Activated naive CD4-positive, alpha-beta T cell treated with anti-CD3 and anti-CD28 coated beads, Interleukin-2, amount 50 U/mL, for 24 hours (primary cell): ENCODE measurements around the gene MYPN.

Source experiments
- H3K27ac Mint-ChIP-seq: one replicate; pipeline ENCODE4 v1.8.0; 2021; ENCODE audit warnings: mild to moderate bottlenecking, mixed read lengths
- H3K27me3 Mint-ChIP-seq: one replicate; pipeline ENCODE4 v1.8.0; 2021; ENCODE audit warnings: mixed read lengths
- H3K36me3 Mint-ChIP-seq: one replicate; pipeline ENCODE4 v1.8.0; 2021; ENCODE audit warnings: mixed read lengths
- H3K4me1 Mint-ChIP-seq: one replicate; pipeline ENCODE4 v1.8.0; 2021; ENCODE audit warnings: mixed read lengths
- H3K4me3 Mint-ChIP-seq: one replicate; pipeline ENCODE4 v1.8.0; 2021; ENCODE audit warnings: mild to moderate bottlenecking, mixed read lengths
- H3K9me3 Mint-ChIP-seq: one replicate; pipeline ENCODE4 v1.8.0; 2021; ENCODE audit warnings: mixed read lengths

MYPN gene

DNA sequence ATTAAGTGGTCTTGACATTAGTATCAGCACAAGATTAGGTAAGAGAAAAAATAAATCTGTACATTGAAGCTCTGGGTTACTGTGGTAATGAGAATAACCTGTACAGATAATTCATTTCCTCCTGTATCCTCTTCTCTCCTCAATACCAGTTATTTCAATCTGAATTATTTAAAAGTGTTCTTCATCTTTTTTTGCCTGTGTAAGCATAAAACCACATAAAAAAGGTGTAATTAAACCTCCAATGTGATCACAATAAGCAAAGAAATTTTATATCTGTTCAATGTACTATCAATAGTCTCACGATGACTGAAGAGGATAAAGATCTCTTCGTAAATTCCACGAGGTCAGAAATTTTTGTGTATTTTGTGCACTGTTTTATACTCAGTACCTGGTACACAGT, 1.2 kb upstream of the MYPN start:
- Mint-ChIP-seq H3K4me3 (no peak overlapping the region), H3K27me3 (peaks cover 2% of the 10 kb centered on the region), H3K36me3 (no peaks in the 10 kb centered on the region), H3K4me1 (no peaks in the 10 kb centered on the region), H3K9me3 (no peaks in the 10 kb centered on the region), H3K27ac (no peak overlapping the region)

DNA sequence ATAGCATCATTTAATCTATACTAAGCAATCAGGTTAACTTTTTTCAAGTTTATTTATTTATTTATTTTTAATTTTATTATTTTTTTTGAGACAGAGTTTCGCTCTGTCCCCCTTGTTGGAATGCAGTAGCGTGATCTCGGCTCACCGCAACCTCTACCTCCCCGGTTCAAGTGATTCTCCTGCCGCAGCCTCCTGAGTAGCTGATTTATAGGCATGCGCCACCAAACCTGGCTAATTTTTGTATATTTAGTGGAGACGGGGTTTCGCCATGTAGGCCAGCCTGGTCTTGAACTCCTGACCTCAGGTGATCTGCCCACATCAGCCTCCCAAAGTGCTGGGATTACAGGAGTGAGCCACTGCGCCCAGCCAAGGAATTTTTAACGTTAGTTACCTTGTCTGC, 635 bp upstream of the MYPN start:
- no peak overlapping the region for H3K4me3 Mint-ChIP-seq
- no peaks in the 10 kb centered on the region for H3K9me3 Mint-ChIP-seq
- H3K36me3 Mint-ChIP-seq = no peaks in the 10 kb centered on the region
- peaks cover 2% of the 10 kb centered on the region for H3K27me3 Mint-ChIP-seq
- no peaks in the 10 kb centered on the region for H3K4me1 Mint-ChIP-seq
- H3K27ac Mint-ChIP-seq = no peak overlapping the region

DNA sequence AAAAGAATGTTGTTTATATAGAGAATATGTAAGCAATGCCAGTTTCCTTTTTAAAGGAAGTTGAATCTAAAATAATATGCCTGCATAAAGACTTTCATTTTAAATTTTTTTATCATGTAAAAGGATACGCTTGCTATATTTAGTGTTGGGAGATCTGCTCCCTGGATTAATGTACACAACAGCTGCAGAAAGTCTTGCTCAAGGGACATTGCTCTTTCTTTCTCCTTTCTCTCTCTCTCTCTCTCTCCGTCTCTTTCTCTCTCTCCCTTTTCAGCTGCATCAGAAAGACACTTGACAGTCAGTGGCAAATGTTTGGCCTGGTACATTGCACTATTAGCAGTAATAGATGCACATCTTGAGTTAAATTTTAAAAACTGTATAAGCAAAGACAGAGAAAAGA, 739 bp downstream of the MYPN start:
- Mint-ChIP-seq H3K36me3 (no peaks in the 10 kb centered on the region), H3K27me3 (peaks cover 2% of the 10 kb centered on the region), H3K4me3 (no peak overlapping the region), H3K27ac (no peak overlapping the region), H3K9me3 (no peaks in the 10 kb centered on the region), H3K4me1 (no peaks in the 10 kb centered on the region)

DNA sequence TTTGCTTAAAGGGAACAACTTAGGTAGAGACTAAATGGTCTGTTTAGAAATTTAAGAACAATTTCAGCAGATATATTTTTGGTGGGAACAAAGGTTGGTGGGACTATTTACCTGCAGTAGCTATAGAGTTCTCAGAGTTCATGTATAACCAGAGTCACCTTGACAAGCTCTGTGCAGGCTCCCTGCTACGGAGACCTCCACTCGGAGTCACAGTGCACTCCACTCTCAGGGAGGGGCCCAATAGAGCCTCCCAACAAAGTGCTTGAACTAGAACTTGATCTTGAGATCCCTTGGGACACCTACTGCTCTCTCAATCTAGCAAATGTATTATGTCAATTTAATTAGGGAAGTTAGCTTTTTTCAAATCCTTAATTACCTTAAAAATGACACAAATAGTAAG, 2.3 kb downstream of the MYPN start:
- Mint-ChIP-seq H3K27ac (no peak overlapping the region), H3K4me1 (no peaks in the 10 kb centered on the region), H3K36me3 (peaks cover 2% of the 10 kb centered on the region), H3K27me3 (peaks cover 3% of the 10 kb centered on the region), H3K9me3 (no peaks in the 10 kb centered on the region), H3K4me3 (no peak overlapping the region)

DNA sequence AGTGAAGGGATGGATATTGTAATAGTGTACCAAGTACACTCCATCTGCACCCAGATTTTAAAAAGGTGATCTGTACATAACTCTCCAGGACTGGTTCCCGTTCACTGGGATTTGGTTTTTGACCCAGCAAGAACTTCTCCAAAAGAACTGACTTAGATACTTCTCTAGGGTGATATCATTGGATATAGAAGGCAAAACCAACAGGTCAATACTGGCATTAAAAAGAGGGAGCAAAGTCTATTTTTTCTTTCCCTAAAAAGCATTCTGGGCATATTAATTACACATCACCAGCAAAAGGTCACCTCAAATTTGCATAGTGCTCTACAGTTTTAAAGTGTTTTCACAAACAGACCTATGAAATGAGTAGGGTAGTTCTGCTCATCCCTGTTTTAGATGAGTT, 3.5 kb downstream of the MYPN start:
- Mint-ChIP-seq H3K4me3 (no peak overlapping the region), H3K4me1 (no peaks in the 10 kb centered on the region), H3K9me3 (no peaks in the 10 kb centered on the region), H3K27ac (no peak overlapping the region), H3K27me3 (peaks cover 3% of the 10 kb centered on the region), H3K36me3 (peaks cover 2% of the 10 kb centered on the region)

DNA sequence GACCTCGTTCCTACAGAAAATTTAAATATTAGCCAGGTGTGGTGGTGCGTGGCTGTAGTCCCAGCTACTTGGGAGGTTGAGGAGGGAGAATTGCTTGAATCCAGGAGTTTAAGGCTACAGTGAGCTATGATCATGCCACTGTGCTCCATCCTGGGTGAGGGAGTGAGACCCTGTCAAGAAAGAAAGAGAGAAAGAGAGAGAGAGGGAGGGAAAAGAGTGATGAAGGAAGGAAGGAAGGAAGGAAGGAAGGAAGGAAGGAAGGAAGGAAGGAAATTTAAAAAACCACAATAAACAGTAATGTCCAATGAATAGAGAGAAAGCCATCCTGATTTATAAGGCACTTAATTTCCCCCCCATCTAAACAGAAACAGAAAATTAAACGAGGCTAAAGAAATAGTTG, 9.4 kb downstream of the MYPN start:
- H3K4me1 Mint-ChIP-seq = no peaks in the 10 kb centered on the region
- H3K36me3 Mint-ChIP-seq = peaks cover 2% of the 10 kb centered on the region
- no peak overlapping the region for H3K27ac Mint-ChIP-seq
- no peak overlapping the region for H3K4me3 Mint-ChIP-seq
- no peaks in the 10 kb centered on the region for H3K9me3 Mint-ChIP-seq
- peaks cover 7% of the 10 kb centered on the region for H3K27me3 Mint-ChIP-seq

DNA sequence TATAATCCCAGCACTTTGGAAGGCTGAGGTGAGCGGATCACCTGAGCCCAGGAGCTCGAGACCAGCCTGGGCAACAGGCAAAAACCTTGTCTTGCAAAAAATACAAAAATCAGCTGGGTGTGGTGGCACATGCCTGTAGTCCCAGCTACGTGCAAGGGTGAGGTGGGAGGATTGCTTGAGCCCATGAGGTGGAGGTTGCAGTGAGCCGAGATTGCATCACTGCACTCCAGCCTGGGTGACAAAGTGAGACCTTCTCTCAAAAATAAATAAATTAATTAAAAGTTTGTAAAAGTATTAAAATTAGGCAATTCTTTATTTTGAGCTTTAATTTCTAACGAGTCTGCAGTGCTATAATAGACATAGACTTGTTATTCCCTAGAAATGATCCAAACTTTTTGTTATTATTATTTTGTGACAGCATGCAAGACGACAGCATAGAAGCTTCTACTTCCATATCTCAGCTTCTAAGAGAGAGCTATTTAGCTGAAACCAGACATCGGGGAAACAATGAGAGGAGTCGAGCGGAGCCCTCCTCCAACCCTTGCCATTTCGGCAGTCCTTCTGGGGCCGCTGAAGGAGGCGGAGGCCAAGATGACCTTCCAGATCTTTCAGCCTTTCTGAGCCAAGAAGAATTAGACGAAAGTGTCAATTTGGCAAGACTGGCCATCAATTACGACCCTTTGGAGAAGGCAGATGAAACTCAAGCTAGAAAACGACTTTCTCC, 11.9 kb downstream of the MYPN start:
- Mint-ChIP-seq H3K27ac (no peak overlapping the region), H3K4me3 (no peak overlapping the region), H3K27me3 (peaks cover 5% of the 10 kb centered on the region), H3K36me3 (no peaks in the 10 kb centered on the region), H3K4me1 (no peaks in the 10 kb centered on the region), H3K9me3 (no peaks in the 10 kb centered on the region)

DNA sequence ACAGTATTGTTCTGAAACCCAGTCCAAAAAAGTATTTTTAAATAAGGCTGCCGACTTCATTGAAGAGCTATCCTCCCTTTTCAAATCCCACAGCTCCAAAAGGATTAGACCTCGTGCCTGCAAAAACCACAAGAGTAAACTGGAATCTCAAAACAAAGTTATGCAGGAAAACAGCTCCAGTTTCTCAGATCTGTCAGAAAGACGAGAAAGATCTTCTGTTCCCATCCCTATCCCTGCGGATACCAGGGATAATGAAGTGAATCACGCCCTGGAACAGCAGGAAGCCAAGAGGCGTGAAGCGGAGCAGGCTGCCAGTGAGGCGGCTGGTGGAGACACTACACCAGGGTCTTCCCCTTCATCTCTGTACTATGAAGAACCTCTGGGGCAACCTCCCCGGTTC, 12.6 kb downstream of the MYPN start:
- Mint-ChIP-seq H3K4me3 (no peak overlapping the region), H3K27ac (no peak overlapping the region), H3K36me3 (no peaks in the 10 kb centered on the region), H3K4me1 (no peaks in the 10 kb centered on the region), H3K9me3 (no peaks in the 10 kb centered on the region), H3K27me3 (peaks cover 5% of the 10 kb centered on the region)

DNA sequence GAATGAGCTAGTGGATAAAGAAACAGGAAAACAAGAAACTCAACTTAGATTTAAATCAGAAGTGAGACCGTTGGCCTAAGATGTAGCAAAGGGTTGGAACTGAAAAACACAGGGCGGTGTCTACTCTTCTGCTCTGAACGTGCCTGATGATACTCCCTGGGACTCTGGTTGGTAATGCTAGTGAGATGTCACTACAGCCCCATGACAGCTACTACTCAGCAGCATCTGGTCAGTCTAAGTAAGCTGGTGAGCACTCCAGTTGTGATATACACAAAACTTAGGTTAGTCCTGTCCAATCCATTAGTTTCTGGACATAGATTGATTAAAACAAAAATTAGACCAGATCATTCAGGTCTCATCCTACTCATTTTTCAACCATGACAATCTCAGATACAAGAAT, 15.4 kb downstream of the MYPN start:
- no peak overlapping the region for H3K27ac Mint-ChIP-seq
- no peaks in the 10 kb centered on the region for H3K4me1 Mint-ChIP-seq
- H3K36me3 Mint-ChIP-seq = no peaks in the 10 kb centered on the region
- H3K4me3 Mint-ChIP-seq = no peak overlapping the region
- no peaks in the 10 kb centered on the region for H3K9me3 Mint-ChIP-seq
- H3K27me3 Mint-ChIP-seq = peaks cover 3% of the 10 kb centered on the region

DNA sequence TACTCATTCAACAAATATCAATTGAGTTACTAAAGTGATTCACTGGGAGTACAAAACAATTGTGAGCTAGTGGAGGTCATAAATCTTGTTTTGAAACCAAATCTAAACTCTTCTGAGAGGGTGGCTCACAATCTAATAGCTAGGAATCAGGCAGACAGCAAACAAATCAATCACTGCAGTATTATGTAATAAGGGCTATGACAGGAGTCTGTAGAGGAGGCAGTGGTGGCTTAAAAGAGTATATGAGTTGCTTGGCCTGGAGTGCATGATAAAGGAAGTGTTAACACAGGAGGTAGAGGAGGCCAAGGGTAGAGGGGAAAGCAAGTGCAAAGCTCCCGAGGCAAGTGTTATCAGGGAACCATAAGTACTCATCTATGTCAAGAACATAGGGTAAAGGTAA, 16.5 kb downstream of the MYPN start:
- H3K9me3 Mint-ChIP-seq = no peaks in the 10 kb centered on the region
- no peaks in the 10 kb centered on the region for H3K36me3 Mint-ChIP-seq
- H3K4me3 Mint-ChIP-seq = no peak overlapping the region
- no peak overlapping the region for H3K27ac Mint-ChIP-seq
- no peaks in the 10 kb centered on the region for H3K4me1 Mint-ChIP-seq
- H3K27me3 Mint-ChIP-seq = no peaks in the 10 kb centered on the region

DNA sequence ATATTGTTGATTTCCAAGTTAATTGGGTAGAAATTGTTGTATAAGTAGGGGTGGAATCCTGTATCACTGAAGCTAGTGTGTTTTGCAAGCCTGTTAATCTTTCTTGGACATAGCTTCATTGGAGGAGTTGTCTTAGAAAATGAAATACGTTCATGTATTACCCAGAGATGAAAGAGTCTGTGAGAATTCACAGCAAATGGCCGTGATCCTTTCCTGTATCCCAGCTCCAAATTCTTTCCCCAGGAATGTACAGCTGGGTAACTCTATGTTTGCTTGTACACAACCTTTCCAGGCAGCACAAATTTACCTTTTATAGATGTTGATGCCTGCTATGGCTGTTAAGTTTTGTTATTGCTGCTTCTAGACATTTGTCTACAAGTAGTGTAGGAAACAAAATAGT, 18.7 kb downstream of the MYPN start:
- no peaks in the 10 kb centered on the region for H3K36me3 Mint-ChIP-seq
- H3K9me3 Mint-ChIP-seq = no peaks in the 10 kb centered on the region

DNA sequence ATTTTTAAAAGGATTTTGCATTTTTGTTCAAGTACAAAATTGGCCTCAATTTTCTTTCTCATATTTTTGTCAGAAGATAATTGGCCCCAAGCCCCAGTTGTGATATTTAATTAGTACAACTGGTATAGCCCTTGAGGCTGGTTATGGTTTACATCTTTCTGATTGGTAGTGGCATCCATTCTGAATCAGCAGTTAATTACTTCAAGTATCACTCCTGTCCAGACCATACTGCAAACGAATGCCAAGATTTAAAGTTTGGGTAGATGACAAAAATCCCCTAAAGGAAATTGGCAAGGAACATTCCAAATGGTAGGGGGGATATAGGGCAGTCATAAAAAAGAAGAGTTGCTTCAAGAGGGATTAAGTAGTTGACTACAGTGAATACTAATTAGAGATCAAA, 23.1 kb downstream of the MYPN start:
- H3K27ac Mint-ChIP-seq = no peak overlapping the region
- H3K4me3 Mint-ChIP-seq = no peak overlapping the region
- H3K4me1 Mint-ChIP-seq = no peaks in the 10 kb centered on the region
- no peaks in the 10 kb centered on the region for H3K9me3 Mint-ChIP-seq
- no peaks in the 10 kb centered on the region for H3K27me3 Mint-ChIP-seq
- no peaks in the 10 kb centered on the region for H3K36me3 Mint-ChIP-seq

More for the DNA sequence above, 18.7 kb downstream of the MYPN start:
- no peak overlapping the region for H3K4me3 Mint-ChIP-seq
- no peaks in the 10 kb centered on the region for H3K4me1 Mint-ChIP-seq
- H3K27ac Mint-ChIP-seq = no peak overlapping the region
- H3K27me3 Mint-ChIP-seq = no peaks in the 10 kb centered on the region

DNA sequence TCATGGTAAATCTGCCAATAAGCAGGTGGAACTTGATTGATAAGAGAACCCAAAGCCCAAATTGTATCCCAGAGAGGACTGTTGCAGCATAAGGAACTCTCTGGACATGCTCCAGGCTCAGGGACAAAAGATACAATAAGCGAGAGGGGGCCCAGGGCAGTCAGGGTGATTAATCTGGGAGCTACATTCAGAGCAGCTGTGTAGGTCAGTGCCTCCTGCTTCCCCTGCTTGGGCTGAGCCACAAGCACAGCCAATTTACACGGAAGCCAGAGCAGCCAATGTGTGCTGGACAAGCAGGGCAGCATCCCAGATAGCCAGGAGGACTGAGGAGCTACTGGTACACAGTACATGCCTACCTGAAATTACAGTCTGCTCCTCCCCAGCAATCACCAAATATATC, 24.2 kb downstream of the MYPN start:
- H3K9me3 Mint-ChIP-seq = no peaks in the 10 kb centered on the region
- no peaks in the 10 kb centered on the region for H3K36me3 Mint-ChIP-seq
- H3K27me3 Mint-ChIP-seq = no peaks in the 10 kb centered on the region
- H3K4me1 Mint-ChIP-seq = no peaks in the 10 kb centered on the region
- no peak overlapping the region for H3K27ac Mint-ChIP-seq
- H3K4me3 Mint-ChIP-seq = no peak overlapping the region

DNA sequence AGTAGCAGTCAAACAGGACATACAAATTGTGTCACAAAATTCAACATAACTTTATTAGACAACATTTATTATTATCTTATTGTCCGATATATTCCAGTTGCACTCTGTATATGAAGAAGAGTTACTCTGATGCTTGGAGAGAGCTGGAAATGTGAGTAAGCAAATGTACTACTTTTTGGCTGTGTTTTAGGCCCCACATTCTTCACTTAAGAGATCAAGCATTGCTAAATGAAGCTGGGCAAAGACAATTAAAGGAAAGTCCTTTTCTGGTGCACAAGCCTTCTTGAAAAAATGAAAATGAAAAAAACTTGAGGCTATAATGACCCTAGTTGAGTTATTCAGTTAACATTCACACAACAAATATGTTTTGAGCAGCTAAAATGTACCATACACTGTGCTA, 26.1 kb downstream of the MYPN start:
- peaks cover 2% of the 10 kb centered on the region for H3K36me3 Mint-ChIP-seq
- no peaks in the 10 kb centered on the region for H3K9me3 Mint-ChIP-seq
- H3K4me1 Mint-ChIP-seq = no peaks in the 10 kb centered on the region
- no peak overlapping the region for H3K4me3 Mint-ChIP-seq
- no peak overlapping the region for H3K27ac Mint-ChIP-seq
- no peaks in the 10 kb centered on the region for H3K27me3 Mint-ChIP-seq

DNA sequence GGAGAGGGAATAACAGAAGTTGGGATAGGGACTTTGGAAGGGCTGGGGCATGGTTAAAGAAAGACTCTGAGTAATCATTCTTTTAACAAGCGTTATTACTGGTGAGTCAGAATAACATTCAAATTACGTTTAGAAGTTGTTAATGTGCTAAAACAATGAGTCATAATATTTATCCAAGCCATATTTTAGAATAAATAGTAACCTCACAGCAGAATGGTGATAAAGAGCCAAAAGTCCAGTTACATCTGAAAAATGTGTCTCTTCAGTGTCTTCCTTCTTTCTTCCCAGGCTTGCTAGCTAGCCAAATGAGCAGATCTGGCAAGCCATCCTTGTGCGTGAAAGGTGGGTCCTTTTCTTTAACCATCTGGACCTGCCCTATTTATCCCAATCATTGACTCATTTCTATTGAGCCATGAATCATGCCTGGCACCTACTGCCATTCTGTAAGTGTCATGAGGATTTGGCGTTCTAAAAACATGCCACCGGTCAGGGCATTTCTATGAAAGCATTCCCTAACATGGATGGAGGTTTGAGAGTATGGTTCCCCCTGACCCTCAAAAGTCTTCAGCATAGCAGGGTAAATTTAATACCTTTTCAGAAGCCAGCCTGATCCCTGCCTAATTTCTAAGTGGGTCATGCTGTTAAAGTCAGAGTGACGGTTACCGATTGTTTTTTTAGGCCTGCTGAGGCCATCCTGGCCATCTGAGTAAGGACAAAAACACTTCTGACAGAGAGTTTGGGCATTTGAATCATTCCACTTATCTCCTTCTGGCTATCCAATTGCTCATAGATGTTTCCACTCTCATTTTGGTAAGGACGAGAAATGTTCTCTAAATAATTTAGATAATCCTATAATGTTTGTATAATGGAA, 26.9 kb downstream of the MYPN start:
- Mint-ChIP-seq H3K36me3 (peaks cover 2% of the 10 kb centered on the region), H3K4me3 (no peak overlapping the region), H3K27ac (no peak overlapping the region), H3K9me3 (no peaks in the 10 kb centered on the region), H3K4me1 (no peaks in the 10 kb centered on the region), H3K27me3 (no peaks in the 10 kb centered on the region)

DNA sequence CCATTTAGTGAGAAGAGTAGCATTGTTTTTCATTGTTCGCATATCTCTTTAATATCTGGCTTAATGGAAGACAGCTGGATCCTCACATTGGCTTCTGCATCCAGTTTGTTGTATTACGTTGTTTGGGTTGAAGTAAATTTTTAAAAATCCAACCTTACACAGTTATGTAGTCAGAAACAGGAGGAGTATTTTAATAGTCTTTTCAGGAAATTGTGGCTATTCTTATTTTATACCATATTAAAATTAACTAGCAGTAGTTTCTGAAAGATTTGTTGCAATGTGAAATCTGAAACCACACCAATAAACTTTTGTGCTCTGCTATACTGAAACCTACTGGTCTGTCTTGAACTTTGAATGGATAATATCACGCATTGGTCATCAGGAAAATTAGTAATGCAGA, 27.9 kb downstream of the MYPN start:
- H3K27me3 Mint-ChIP-seq = peaks cover 4% of the 10 kb centered on the region
- no peak overlapping the region for H3K4me3 Mint-ChIP-seq
- no peak overlapping the region for H3K27ac Mint-ChIP-seq
- no peaks in the 10 kb centered on the region for H3K9me3 Mint-ChIP-seq
- peaks cover 2% of the 10 kb centered on the region for H3K36me3 Mint-ChIP-seq
- no peaks in the 10 kb centered on the region for H3K4me1 Mint-ChIP-seq
